Measurements from ENCODE around the gene IQCH. TPM values are rescaled to one million over a fixed set of nuclear protein-coding genes. Genes with fewer than 3 reads are reported as not detected.

The IQCH gene
- total RNA-seq, 1 experiment from 2014 or later, result 2.1 TPM

DNA sequence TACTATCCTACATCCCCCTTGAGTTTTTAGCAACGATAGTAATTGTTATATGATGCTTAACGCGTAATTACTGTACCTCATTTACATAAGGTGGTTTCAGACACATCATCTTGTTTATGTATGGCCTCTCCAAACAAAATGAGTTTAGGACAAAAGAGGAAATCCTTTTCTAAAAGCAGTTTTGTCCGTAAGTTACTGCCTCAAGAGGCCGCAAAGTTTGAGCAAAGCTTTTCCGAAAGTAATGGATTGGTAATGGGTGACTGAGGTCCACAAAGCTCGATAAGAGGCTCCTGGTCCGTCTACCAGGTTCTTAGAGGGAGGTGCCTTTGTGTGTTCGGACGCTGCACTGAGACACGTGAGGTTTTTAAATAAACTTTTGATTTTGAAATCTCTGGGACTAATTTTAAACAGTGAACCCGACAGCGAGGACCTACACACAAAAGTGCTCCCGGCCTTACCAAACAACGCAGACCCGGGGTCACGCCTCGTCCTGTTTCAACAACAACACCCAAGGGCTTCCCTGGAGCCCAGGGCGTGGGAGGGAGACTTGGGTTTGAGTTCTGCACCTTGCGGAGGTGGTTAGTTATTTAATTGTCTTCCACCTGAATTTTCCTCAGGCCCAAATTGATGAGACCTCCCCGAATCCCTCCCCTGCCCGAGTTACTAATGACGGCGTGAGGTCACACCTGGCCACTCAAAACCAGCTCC lies 265.9 kb downstream of the IQCH start:
- Histone ChIP-seq H3K4me1 (ENCODE audit: insufficient read depth, low read length) (peaks cover 22% of the 10 kb centered on the region), H3K79me2 (ENCODE audit: low read length) (peaks cover 43% of the 10 kb centered on the region), H4K20me1 (ENCODE audit: low read length) (peaks cover 22% of the 10 kb centered on the region), H3K9ac (ENCODE audit: low read length) (peak overlapping the region; percentile 67), H3K4me3 (ENCODE audit: low read length) (peak overlapping the region; percentile 92), H3K4me2 (ENCODE audit: low read length) (peak overlapping the region; percentile 97), H3K9me3 (ENCODE audit: low read length) (no peaks in the 10 kb centered on the region), H3K36me3 (ENCODE audit: low read depth, low read length) (no peaks in the 10 kb centered on the region), H3K27me3 (ENCODE audit: low read length) (no peaks in the 10 kb centered on the region), H3K27ac (ENCODE audit: low read length) (peak overlapping the region; percentile 50), H3F3A (ENCODE audit: low read length, unreplicated experiment) (no peaks in the 10 kb centered on the region), H3K9me2 (replicated peaks; ENCODE audit: low read length) (no peaks in the 10 kb centered on the region), H2AFZ (ENCODE audit: low read length) (peak overlapping the region; percentile 99)
- POLR2A ChIA-PET (ENCODE audit: unreplicated experiment), result interaction anchor here (0.5 to 0.7 kb wide), 3 partner anchors 11 to 321 kb away, joined by 3 read pairs; no protein-coding TSS in a partner anchor
- peak; percentile 12 for ATAC-seq
- TSS peak; percentile 93 for BruUV-seq (replicated peaks)
- intact Hi-C loops (cut with micrococcal nuclease), result no loop called here
- TF ChIP-seq EZH2 (IDR thresholded peaks at IDR 0.05; ENCODE audit: low read length, unreplicated experiment) (no peak), EZH2phosphoT487 (IDR thresholded peaks at IDR 0.05; ENCODE audit: borderline replicate concordance, low read length) (no peak)
- TF ChIP-seq, protein P1, sequence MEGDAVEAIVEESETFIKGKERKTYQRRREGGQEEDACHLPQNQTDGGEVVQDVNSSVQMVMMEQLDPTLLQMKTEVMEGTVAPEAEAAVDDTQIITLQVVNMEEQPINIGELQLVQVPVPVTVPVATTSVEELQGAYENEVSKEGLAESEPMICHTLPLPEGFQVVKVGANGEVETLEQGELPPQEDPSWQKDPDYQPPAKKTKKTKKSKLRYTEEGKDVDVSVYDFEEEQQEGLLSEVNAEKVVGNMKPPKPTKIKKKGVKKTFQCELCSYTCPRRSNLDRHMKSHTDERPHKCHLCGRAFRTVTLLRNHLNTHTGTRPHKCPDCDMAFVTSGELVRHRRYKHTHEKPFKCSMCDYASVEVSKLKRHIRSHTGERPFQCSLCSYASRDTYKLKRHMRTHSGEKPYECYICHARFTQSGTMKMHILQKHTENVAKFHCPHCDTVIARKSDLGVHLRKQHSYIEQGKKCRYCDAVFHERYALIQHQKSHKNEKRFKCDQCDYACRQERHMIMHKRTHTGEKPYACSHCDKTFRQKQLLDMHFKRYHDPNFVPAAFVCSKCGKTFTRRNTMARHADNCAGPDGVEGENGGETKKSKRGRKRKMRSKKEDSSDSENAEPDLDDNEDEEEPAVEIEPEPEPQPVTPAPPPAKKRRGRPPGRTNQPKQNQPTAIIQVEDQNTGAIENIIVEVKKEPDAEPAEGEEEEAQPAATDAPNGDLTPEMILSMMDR (conservative IDR thresholded peaks at IDR 0.05; ENCODE audit: low read depth, low read length), result no peak
- CTCF ChIA-PET, result interaction anchor here (0.6 kb wide), 1 partner anchor 49 kb away, joined by 3 read pairs; no protein-coding TSS in a partner anchor
- DNase-seq, result no peak

DNA sequence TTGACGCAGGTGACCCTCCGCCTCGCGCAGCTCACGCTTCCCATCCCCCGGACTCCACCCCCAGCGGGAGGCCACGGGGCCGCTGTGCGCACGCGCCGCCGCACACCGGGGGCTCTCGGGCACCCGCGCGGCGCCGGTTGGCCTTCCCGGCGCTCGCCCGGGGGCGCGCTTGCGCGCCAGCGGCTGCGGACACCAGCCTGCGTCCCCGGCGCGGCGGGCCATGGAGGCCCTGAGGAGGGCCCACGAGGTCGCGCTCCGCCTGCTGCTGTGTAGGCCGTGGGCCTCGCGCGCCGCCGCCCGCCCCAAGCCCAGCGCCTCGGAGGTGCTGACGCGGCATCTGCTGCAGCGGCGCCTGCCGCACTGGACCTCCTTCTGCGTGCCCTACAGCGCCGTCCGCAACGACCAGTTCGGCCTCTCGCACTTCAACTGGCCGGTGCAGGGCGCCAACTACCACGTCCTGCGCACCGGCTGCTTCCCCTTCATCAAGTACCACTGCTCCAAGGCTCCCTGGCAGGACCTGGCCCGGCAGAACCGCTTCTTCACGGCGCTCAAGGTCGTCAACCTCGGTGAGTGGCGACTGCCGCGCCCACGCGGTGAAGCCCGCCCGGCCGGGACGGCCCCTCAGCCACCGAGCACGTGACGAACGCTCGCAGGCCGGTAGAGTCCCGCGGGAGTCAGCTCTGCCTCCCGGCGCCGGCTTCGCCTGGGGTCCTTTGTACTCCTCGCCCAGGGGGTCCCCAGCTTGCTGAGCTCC lies 266.6 kb downstream of the IQCH start, which contains the start of gene C15orf61:
TSS of gene C15orf61 (plus strand) at position 103 of the 754 bp plus-strand sequence. CDS start at position 221, 118 bp downstream.
- ATAC-seq (peak; percentile 80), DNase-seq (peak; percentile 91)
- intact Hi-C loops (cut with micrococcal nuclease), result no loop called here
- H3K9ac ChIP-seq (ENCODE audit: low read length), result peak within 1 kb of the TSS; percentile 94
- peaks cover 22% of the 10 kb centered on the region for H4K20me1 ChIP-seq (ENCODE audit: low read length)
- peak within 1 kb of the TSS; percentile 92 for H3K4me3 ChIP-seq (ENCODE audit: low read length)
- ChIA-PET CTCF (interaction anchor here (0.6 to 0.7 kb wide), 2 partner anchors 48 to 311 kb away, joined by 3 to 5 read pairs; no protein-coding TSS in a partner anchor), POLR2A (ENCODE audit: unreplicated experiment) (interaction anchor here (0.5 to 0.7 kb wide), 3 partner anchors 10 to 320 kb away, joined by 3 to 4 read pairs (median 3); no protein-coding TSS in a partner anchor)
- peak within 1 kb of the TSS; percentile 97 for H3K4me2 ChIP-seq (ENCODE audit: low read length)
- H3K36me3 ChIP-seq (ENCODE audit: low read depth, low read length), result no peaks in the 10 kb centered on the region
- H3K79me2 ChIP-seq (ENCODE audit: low read length), result peaks cover 50% of the 10 kb centered on the region
- peak within 1 kb of the TSS; percentile 99 for H2AFZ ChIP-seq (ENCODE audit: low read length)
- H3K4me1 ChIP-seq (ENCODE audit: insufficient read depth, low read length), result peaks cover 22% of the 10 kb centered on the region
- H3K27me3 ChIP-seq (ENCODE audit: low read length), result no peaks in the 10 kb centered on the region
- no TSS peak for BruUV-seq (replicated peaks)
- no peak for TF ChIP-seq EZH2 (IDR thresholded peaks at IDR 0.05; ENCODE audit: low read length, unreplicated experiment)
- no peak for TF ChIP-seq EZH2phosphoT487 (IDR thresholded peaks at IDR 0.05; ENCODE audit: borderline replicate concordance, low read length)
- peak within 1 kb of the TSS; percentile 81 for H3K27ac ChIP-seq (ENCODE audit: low read length)
- no peaks in the 10 kb centered on the region for H3K9me3 ChIP-seq (ENCODE audit: low read length)
- H3F3A ChIP-seq (ENCODE audit: low read length, unreplicated experiment), result no peaks in the 10 kb centered on the region
- no peaks in the 10 kb centered on the region for H3K9me2 ChIP-seq (replicated peaks; ENCODE audit: low read length)

Data from PC-3 (cell line).